DLD1 (cell line): ENCODE data around the gene PIP4P1.

Experiments
- in situ Hi-C: cut with HindIII; loops from 2 replicates; pipeline ENCODE4 v1.10.0; 2017; ENCODE audit warnings: low sequenced_read_pairs

Gene PIP4P1

GRCh38 chr14:20412876-20413743 lies 48.1 kb downstream of the PIP4P1 start, which contains the start of gene TEP1:
TEP1 (minus strand) TSS chr14:20413501; CDS start chr14:20408439, 5,062 bp downstream.
- in situ Hi-C loops, result no loop called here

GRCh38 chr14:20412411-20412810 lies 48.8 kb downstream of the PIP4P1 start:
- in situ Hi-C loops, result no loop called here

- in situ Hi-C loops, result no loop called here
Observed at GRCh38 chr14:20409226-20409625, 52.0 kb downstream of the PIP4P1 start.
